PC-9 (cell line): Measurements from ENCODE around the gene UBXN2A. TPM values are rescaled to one million over a fixed set of nuclear protein-coding genes. Genes with fewer than 3 reads are reported as not detected.
"Not testable (repeated sequence)": the region's sequence is repeated elsewhere in the genome, so short reads cannot be mapped to it uniquely, and the experiment has no call there.

Experiments used
- BruUV-seq: library from RNA; stranded (reverse); fragments of 400-500 nt; replicated peaks from 2 replicates; lab custom pipeline; 2021; lab: Mats Ljungman, UMichigan
- CTCF ChIA-PET: fragments of 300-600 bp; sonication (Branson Sonifier 250); formaldehyde crosslinking; loops from one replicate; lab custom pipeline; 2022; ENCODE audit warnings: antibody characterized with exemption; lab: Charles Lee
- POLR2A ChIA-PET: fragments of 300-600 bp; sonication (Branson Sonifier 250); formaldehyde crosslinking; loops from one replicate; lab custom pipeline; 2022; ENCODE audit warnings: antibody characterized with exemption; ENCODE audit not compliant: unreplicated experiment; lab: Charles Lee
- DNase-seq, 2 experiments: peaks; one replicate each; pipeline versions ENCODE4 v3.0.0 to v3.0.0-alpha.2; 2015 to 2022; ENCODE audit warnings: mixed read lengths in 1 of 2
- H2AFZ ChIP-seq: fragments of 200-600 bp; sonication (generic); 2 replicates; pipeline ENCODE4 v1.8.1; 2017; ENCODE audit warnings: antibody characterized with exemption
- H3F3A ChIP-seq: fragments of 200-600 bp; sonication (generic); 2 replicates; pipeline ENCODE4 v1.8.1; 2017; ENCODE audit warnings: antibody characterized with exemption, mild to moderate bottlenecking, low read depth; ENCODE audit not compliant: insufficient read depth
- H3K27ac ChIP-seq: fragments of 200-600 bp; sonication (generic); 2 replicates; pipeline ENCODE4 v1.6.1; 2016; ENCODE audit warnings: mixed run types
- H3K27me3 ChIP-seq: fragments of 200-600 bp; sonication (generic); 2 replicates; pipeline ENCODE4 v1.6.1; 2016; ENCODE audit warnings: low read depth, mixed run types; ENCODE audit not compliant: insufficient read depth
- H3K36me3 ChIP-seq: fragments of 200-600 bp; sonication (generic); 2 replicates; pipeline ENCODE4 v1.6.1; 2016; ENCODE audit warnings: low read depth, mixed run types
- H3K4me1 ChIP-seq: fragments of 200-600 bp; sonication (generic); replicated peaks from 2 replicates; pipeline ENCODE4 v1.6.1; 2016; ENCODE audit warnings: mixed run types; ENCODE audit not compliant: insufficient read depth
- H3K4me2 ChIP-seq: fragments of 200-600 bp; sonication (generic); 2 replicates; pipeline ENCODE4 v1.6.1; 2017; ENCODE audit warnings: mixed run types
- H3K4me3 ChIP-seq: fragments of 200-600 bp; sonication (generic); 2 replicates; pipeline ENCODE4 v1.6.1; 2016; ENCODE audit warnings: mixed run types
- H3K79me2 ChIP-seq: fragments of 200-600 bp; sonication (generic); 2 replicates; pipeline ENCODE4 v1.6.1; 2017; ENCODE audit warnings: low read depth, mixed run types
- H3K9me2 ChIP-seq: fragments of 200-600 bp; sonication (generic); 2 replicates; pipeline ENCODE4 v1.8.1; 2017; ENCODE audit warnings: mild to moderate bottlenecking; ENCODE audit not compliant: insufficient read depth
- H3K9me3 ChIP-seq: fragments of 200-600 bp; sonication (generic); 2 replicates; pipeline ENCODE4 v1.8.1; 2016; ENCODE audit warnings: low read depth; ENCODE audit not compliant: insufficient read depth
- H4K20me1 ChIP-seq: fragments of 200-600 bp; sonication (generic); 2 replicates; pipeline ENCODE4 v1.8.1; 2017; ENCODE audit not compliant: insufficient read depth
- EZH2 ChIP-seq: fragments of 200-600 bp; sonication (generic); IDR thresholded peaks from 2 replicates; pipeline ENCODE4 v1.8.0; 2017; ENCODE audit warnings: antibody characterized with exemption, low read depth
- intact Hi-C: fragments of 100-400 bp; cut with micrococcal nuclease; formaldehyde crosslinking; loops from one replicate; pipeline ENCODE4 v1.10.0; 2022; ENCODE audit not compliant: unreplicated experiment
- total RNA-seq: library from RNA; stranded (reverse); gene quantifications from 2 replicates; pipeline ENCODE4 v1.2.3, GENCODE V29; 2021
- TF ChIP-seq, protein P1 (sequence below): fragments of 200-600 bp; sonication (generic); conservative IDR thresholded peaks from 2 replicates; pipeline ENCODE4 v1.6.1; 2017; ENCODE audit warnings: mixed run types, antibody characterized with exemption, mild to moderate bottlenecking, moderate library complexity

The UBXN2A gene
- total RNA-seq, 1 experiment from 2014 or later, result 16.9 TPM

DNA sequence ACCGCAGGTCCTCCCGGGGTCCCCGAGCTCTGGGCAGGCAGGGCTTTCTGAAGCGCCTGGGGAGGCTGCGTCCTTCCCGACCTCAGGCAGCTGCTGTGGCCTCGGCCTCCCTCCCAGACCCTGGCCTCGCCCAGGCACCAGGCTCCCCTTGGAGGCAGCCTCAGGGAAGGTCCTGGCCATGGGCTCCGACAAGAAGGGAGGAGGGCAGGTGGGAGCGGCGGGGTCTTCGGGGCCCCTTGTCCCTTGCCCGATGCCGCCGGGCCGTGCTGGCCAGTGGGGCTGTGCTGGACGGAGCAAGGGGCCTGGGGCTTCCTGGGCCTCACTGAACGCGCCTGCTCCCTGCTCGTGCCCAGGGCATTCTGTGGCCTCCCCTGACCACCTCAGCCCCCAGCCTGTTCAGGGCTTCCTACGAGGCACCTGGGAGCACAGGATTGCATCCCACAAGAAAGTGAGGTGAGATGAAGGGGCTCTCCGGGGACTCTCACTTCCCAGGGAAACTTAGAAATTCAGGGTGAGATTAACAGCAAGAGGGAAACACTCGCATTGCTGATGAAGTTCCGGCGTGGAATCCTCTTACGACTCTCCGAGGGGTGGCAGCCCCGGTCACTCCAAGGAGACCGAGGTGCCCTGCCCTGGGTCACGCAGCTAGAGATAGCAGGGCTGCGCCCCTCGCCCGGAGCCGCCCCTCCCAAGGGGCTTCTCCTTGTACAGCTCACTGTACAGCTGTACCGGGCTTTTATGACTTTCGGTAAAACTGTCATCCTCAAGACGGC, 70.4 kb downstream of the UBXN2A start:
- no peaks in the 10 kb centered on the region for H3K9me3 ChIP-seq
- no peak overlapping the region for H3K4me2 ChIP-seq
- CTCF ChIA-PET, result no interaction called here
- no peak overlapping the region for H3K4me3 ChIP-seq
- H4K20me1 ChIP-seq, result no peaks in the 10 kb centered on the region
- no TSS peak for BruUV-seq
- intact Hi-C loops, result no loop called here
- TF ChIP-seq EZH2, result no peak
- no peaks in the 10 kb centered on the region for H3K9me2 ChIP-seq
- H3F3A ChIP-seq, result peaks cover 15% of the 10 kb centered on the region
- H3K27me3 ChIP-seq, result no peaks in the 10 kb centered on the region
- no peaks in the 10 kb centered on the region for H3K79me2 ChIP-seq
- no peaks in the 10 kb centered on the region for H3K36me3 ChIP-seq
- POLR2A ChIA-PET, result no interaction called here
- no peak overlapping the region for H3K27ac ChIP-seq
- DNase-seq, result no peak
- H3K4me1 ChIP-seq, result peaks cover 21% of the 10 kb centered on the region
- H2AFZ ChIP-seq, result no peak overlapping the region

DNA sequence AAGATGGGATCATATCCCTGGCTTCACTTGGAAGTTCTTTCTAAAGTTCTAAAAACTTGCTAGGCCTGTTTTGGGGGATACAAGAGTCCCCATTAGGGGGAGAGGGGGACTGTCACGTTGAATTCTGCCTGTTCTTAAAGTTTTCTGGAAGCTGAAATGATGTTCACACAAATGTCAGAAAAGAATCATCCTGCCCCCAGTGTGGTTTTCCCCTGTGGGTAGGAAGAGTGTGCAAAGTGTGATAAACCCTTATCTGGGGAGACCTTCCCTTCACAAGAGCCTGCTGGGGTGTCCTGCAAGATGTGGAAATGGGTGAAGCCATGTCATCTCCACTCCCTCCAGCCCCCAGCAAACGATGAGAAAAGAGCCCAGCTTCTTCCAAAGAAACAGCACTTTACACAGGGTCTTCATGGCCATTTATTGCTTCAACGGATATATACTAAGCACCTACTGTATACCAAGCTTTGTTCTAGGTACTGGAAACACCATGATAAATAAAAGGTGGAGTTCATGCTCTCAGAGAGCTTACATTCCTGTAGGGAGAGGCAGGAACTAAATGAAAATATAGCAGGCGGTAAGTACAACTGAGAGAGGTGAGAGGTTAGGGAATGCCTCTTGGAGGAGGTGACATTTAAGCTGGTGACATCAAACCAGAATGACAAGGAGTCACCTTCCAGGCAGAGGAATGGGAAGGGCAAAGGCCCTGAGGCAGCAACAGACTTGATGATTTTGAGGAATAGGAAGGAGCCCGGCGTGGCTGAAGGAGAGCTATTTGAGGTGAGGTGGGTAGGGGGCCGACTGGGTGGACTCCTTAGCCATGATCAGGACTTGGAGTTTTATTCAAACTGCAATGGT, 71.2 kb downstream of the UBXN2A start:
- H3K9me2 ChIP-seq, result no peaks in the 10 kb centered on the region
- no peaks in the 10 kb centered on the region for H3K9me3 ChIP-seq
- H3K4me2 ChIP-seq, result no peak overlapping the region
- TF ChIP-seq, protein P1, sequence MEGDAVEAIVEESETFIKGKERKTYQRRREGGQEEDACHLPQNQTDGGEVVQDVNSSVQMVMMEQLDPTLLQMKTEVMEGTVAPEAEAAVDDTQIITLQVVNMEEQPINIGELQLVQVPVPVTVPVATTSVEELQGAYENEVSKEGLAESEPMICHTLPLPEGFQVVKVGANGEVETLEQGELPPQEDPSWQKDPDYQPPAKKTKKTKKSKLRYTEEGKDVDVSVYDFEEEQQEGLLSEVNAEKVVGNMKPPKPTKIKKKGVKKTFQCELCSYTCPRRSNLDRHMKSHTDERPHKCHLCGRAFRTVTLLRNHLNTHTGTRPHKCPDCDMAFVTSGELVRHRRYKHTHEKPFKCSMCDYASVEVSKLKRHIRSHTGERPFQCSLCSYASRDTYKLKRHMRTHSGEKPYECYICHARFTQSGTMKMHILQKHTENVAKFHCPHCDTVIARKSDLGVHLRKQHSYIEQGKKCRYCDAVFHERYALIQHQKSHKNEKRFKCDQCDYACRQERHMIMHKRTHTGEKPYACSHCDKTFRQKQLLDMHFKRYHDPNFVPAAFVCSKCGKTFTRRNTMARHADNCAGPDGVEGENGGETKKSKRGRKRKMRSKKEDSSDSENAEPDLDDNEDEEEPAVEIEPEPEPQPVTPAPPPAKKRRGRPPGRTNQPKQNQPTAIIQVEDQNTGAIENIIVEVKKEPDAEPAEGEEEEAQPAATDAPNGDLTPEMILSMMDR, result no peak
- no peak for TF ChIP-seq EZH2
- POLR2A ChIA-PET, result no interaction called here
- H2AFZ ChIP-seq, result no peak overlapping the region
- H3K36me3 ChIP-seq, result no peaks in the 10 kb centered on the region
- H3F3A ChIP-seq, result peaks cover 22% of the 10 kb centered on the region
- H3K4me1 ChIP-seq, result peaks cover 29% of the 10 kb centered on the region
- H4K20me1 ChIP-seq, result no peaks in the 10 kb centered on the region
- CTCF ChIA-PET, result no interaction called here
- H3K4me3 ChIP-seq, result no peak overlapping the region
- H3K79me2 ChIP-seq, result no peaks in the 10 kb centered on the region
- no TSS peak for BruUV-seq
- H3K27ac ChIP-seq, result no peak overlapping the region
- no peak for DNase-seq
- H3K27me3 ChIP-seq, result no peaks in the 10 kb centered on the region
- intact Hi-C loops, result no loop called here

DNA sequence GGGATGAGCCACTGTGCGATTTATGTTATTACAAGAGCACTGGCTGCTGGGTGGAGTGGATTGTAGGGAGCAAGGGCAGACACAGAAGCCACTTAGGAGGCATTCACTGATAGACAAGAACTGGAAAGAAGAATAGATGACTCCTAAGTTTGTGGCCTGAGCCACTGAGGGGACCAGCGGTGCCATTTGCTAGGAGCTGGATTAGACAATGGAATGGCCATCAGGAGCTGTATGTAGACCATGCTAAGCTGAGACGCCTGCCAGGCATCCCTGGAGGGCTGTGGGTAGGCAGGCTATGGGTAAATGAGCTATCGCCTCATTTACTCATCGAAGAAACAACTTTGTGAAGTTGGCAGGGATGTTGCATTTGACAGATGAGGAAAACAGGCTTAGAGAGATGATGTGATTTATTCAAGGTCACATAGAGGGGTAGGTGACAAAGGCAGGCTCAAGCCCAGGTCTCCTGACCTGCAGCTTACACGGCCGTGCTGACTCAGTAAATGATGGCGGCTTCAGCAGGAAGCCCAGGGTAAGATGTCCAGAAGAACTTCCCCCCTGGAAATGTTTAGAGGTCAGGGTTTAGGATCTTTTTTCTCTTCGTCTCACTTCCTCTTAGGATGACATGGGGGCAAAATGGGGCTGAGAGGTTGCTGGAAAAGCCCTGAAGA, 72.4 kb downstream of the UBXN2A start:
- H3K4me3 ChIP-seq, result no peak overlapping the region

DNA sequence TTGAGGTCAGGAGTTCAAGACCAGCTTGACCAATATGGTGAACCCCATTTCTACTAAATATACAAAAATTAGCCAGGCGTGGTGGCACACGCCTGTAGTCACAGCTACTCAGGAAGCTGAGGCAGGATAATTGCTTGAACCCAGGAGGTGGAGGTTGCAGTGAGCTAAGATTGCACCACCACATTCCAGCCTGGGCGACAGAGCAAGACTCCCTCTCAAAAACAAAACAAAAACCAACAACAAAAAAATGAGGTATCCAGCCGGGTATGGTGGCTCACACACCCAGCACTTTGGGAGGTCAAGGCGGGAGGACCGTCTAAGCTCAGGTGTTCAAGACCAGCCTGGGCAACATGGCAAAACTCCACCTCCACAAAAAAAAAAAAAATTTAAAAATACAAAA, 74.6 kb downstream of the UBXN2A start:
- H3K27me3 ChIP-seq, H2AFZ ChIP-seq, H3K9me3 ChIP-seq, H3K4me3 ChIP-seq, H3K36me3 ChIP-seq, H3K9me2 ChIP-seq, H3K79me2 ChIP-seq, H4K20me1 ChIP-seq, CTCF ChIA-PET: not testable (repeated sequence)
- H3K4me2 ChIP-seq, result peak overlapping the region; percentile 27; the same call in 1 of the 2 replicates
- H3K4me1 ChIP-seq, result peaks cover 38% of the 10 kb centered on the region
- intact Hi-C loops, result loop anchor here (1.0 to 2.0 kb wide), 5 partner anchors 32 to 191 kb away; partner anchors contain the start of genes SF3B6, TP53I3, UBXN2A and WDCP
- H3K27ac ChIP-seq, result peak overlapping the region; percentile 39
- peaks cover 31% of the 10 kb centered on the region for H3F3A ChIP-seq
- BruUV-seq, result TSS peak; percentile 57
- DNase-seq, result peak; percentile 11 to 54
- POLR2A ChIA-PET, result interaction anchor here (1.3 kb wide), 1 partner anchor 88 kb away, joined by 6 read pairs; the partner anchor contains the start of gene ATAD2B

More for the DNA sequence above, 72.4 kb downstream of the UBXN2A start:
- Histone ChIP-seq H3K9me2 (no peaks in the 10 kb centered on the region), H4K20me1 (no peaks in the 10 kb centered on the region), H2AFZ (no peak overlapping the region), H3K36me3 (no peaks in the 10 kb centered on the region), H3K27me3 (no peaks in the 10 kb centered on the region), H3K9me3 (no peaks in the 10 kb centered on the region), H3K4me1 (peaks cover 38% of the 10 kb centered on the region), H3F3A (peaks cover 31% of the 10 kb centered on the region), H3K4me2 (no peak overlapping the region), H3K27ac (no peak overlapping the region), H3K79me2 (no peaks in the 10 kb centered on the region)
- ChIA-PET CTCF (no interaction called here), POLR2A (interaction anchor here (0.5 kb wide), 1 partner anchor 39 kb away, joined by 10 read pairs; no protein-coding TSS in a partner anchor)
- TF ChIP-seq, protein P1, result no peak
- TF ChIP-seq EZH2, result no peak
- intact Hi-C loops, result no loop called here
- no peak for DNase-seq
- no TSS peak for BruUV-seq
